CD4-positive, alpha-beta T cell treated with Interferon gamma for 1 hour (primary cell): ENCODE measurements around the gene ZNF479.
"Not testable (repeated sequence)": the region's sequence is repeated elsewhere in the genome, so short reads cannot be mapped to it uniquely, and the experiment has no call there.

ENCODE experiments used
- DNase-seq: peaks from one replicate; pipeline ENCODE4 v3.0.0-alpha.2; 2020

The ZNF479 gene

GRCh38 chr7:57132336-57132735, at the start of gene ZNF479:
Gene ZNF479, minus strand, starts transcription at chr7:57132436. Its CDS starts 112 bp downstream, at chr7:57132324.
- DNase-seq: not testable (repeated sequence)

GRCh38 chr7:57182031-57182430, 49.8 kb upstream of the ZNF479 start:
- no peak for DNase-seq

- DNase-seq: no peak
These were observed 49.0 kb upstream of the ZNF479 start for GRCh38 chr7:57181281-57181680.

GRCh38 chr7:57179776-57180415, 47.7 kb upstream of the ZNF479 start:
- DNase-seq: no peak

- no peak for DNase-seq
These were observed 46.5 kb upstream of the ZNF479 start for GRCh38 chr7:57178768-57179139.

GRCh38 chr7:57177856-57178767, 45.9 kb upstream of the ZNF479 start:
- DNase-seq: no peak

- no peak for DNase-seq
These were observed 44.8 kb upstream of the ZNF479 start for GRCh38 chr7:57176928-57177635.

- no peak for DNase-seq
These were observed 33.2 kb upstream of the ZNF479 start for GRCh38 chr7:57165285-57165899.

- not testable (repeated sequence) for DNase-seq
These were observed 12.0 kb downstream of the ZNF479 start for GRCh38 chr7:57120123-57120784.
